NCI-H2029 treated with DMSO at 0.1 percent for 48 hours (cell line): Measurements from ENCODE around the gene NRCAM.

Experiments
- DNase-seq: peaks from one replicate; lab custom pipeline; 2025; lab: John Stamatoyannopoulos, UW

NRCAM gene

GRCh38 chr7:108203537-108203936 is 252.7 kb downstream of the NRCAM start:
- peak; percentile 11 for DNase-seq

GRCh38 chr7:108202743-108203142 is 253.5 kb downstream of the NRCAM start:
- no peak for DNase-seq

GRCh38 chr7:108201766-108202165 is 254.5 kb downstream of the NRCAM start:
- no peak for DNase-seq

GRCh38 chr7:108200326-108200725 is 255.9 kb downstream of the NRCAM start:
- DNase-seq, result no peak

GRCh38 chr7:108197371-108198091 is 258.7 kb downstream of the NRCAM start:
- no peak for DNase-seq

GRCh38 chr7:108196004-108196403 is 260.2 kb downstream of the NRCAM start:
- DNase-seq, result no peak

GRCh38 chr7:108193594-108194498 is 262.4 kb downstream of the NRCAM start:
- peak; percentile 94 for DNase-seq

- DNase-seq, result no peak
These were observed 265.3 kb downstream of the NRCAM start for GRCh38 chr7:108190891-108191290.

- DNase-seq, result no peak
These were observed 266.4 kb downstream of the NRCAM start for GRCh38 chr7:108189733-108190388.

GRCh38 chr7:108188724-108189123 is 267.5 kb downstream of the NRCAM start:
- DNase-seq, result no peak

GRCh38 chr7:108181073-108181985 is 274.9 kb downstream of the NRCAM start:
- peak; percentile 87 for DNase-seq

- peak; percentile 97 for DNase-seq
These were observed 277.8 kb downstream of the NRCAM start for GRCh38 chr7:108178398-108178797.

GRCh38 chr7:108171164-108171563 is 285.1 kb downstream of the NRCAM start:
- no peak for DNase-seq

- DNase-seq, result no peak
These were observed 286.0 kb downstream of the NRCAM start for GRCh38 chr7:108170251-108170650.

- DNase-seq, result peak; percentile 55
These were observed 288.8 kb downstream of the NRCAM start for GRCh38 chr7:108167460-108167859.

- DNase-seq, result no peak
These were observed 289.5 kb downstream of the NRCAM start for GRCh38 chr7:108166687-108167086.

- DNase-seq, result no peak
These were observed 290.5 kb downstream of the NRCAM start for GRCh38 chr7:108165723-108166122.

GRCh38 chr7:108164946-108165345 is 291.3 kb downstream of the NRCAM start:
- no peak for DNase-seq

- DNase-seq, result no peak
These were observed 291.9 kb downstream of the NRCAM start for GRCh38 chr7:108164342-108164741.

GRCh38 chr7:108158776-108159175 is 297.5 kb downstream of the NRCAM start:
- DNase-seq, result no peak

- DNase-seq, result no peak
These were observed 298.5 kb downstream of the NRCAM start for GRCh38 chr7:108157606-108158335.
